SK-N-SH treated with all-trans-retinoic acid at 6 μM for 48 hours (cell line): ENCODE results near the gene MARF1.

Source experiments
- ATAC-seq: fragments of 200-7000 bp; cut with Tn5 transposase; 3 replicates; pipeline ENCODE4 v1.9.1; 2020; ENCODE audit warnings: mild to moderate bottlenecking, moderate library complexity
- ARNTL ChIP-seq: fragments of 450-650 bp; formaldehyde crosslinking; IDR thresholded peaks from 2 replicates; pipeline ENCODE4 v1.5.0; 2020; ENCODE audit warnings: low read depth, mild to moderate bottlenecking, moderate library complexity, borderline replicate concordance
- CREB5 ChIP-seq: fragments of 250-450 bp; sonication (Bioruptor Pico); IDR thresholded peaks from 2 replicates; pipeline ENCODE4 v1.5.1; 2020; ENCODE audit warnings: low read depth, mild to moderate bottlenecking, moderate library complexity
- CSRNP3 ChIP-seq: fragments of 250-450 bp; sonication (Bioruptor Pico); IDR thresholded peaks from 2 replicates; pipeline ENCODE4 v1.5.1; 2021; ENCODE audit warnings: mild to moderate bottlenecking, moderate library complexity
- ESRRG ChIP-seq: fragments of 250-450 bp; sonication (Bioruptor Pico); IDR thresholded peaks from 2 replicates; pipeline ENCODE4 v1.6.1; 2021; ENCODE audit warnings: mild to moderate bottlenecking
- GLIS3 ChIP-seq: fragments of 250-450 bp; sonication (Bioruptor Pico); IDR thresholded peaks from 2 replicates; pipeline ENCODE4 v1.5.0; 2020; ENCODE audit warnings: mild to moderate bottlenecking, moderate library complexity
- ISL1 ChIP-seq: fragments of 250-450 bp; sonication (Bioruptor Pico); IDR thresholded peaks from 2 replicates; pipeline ENCODE4 v2.1.2; 2022; ENCODE audit warnings: mild to moderate bottlenecking, moderate library complexity
- OSR1 ChIP-seq: fragments of 250-450 bp; sonication (Bioruptor Pico); IDR thresholded peaks from 2 replicates; pipeline ENCODE4 v1.8.0; 2022; ENCODE audit warnings: moderate library complexity, mild to moderate bottlenecking, inconsistent platforms
- PATZ1 ChIP-seq: fragments of 250-450 bp; sonication (Bioruptor Pico); IDR thresholded peaks from 2 replicates; pipeline ENCODE4 v1.8.0; 2020; ENCODE audit warnings: mild to moderate bottlenecking, moderate library complexity, borderline replicate concordance
- POU6F1 ChIP-seq: fragments of 250-450 bp; sonication (Bioruptor Pico); IDR thresholded peaks from 2 replicates; pipeline ENCODE4 v1.8.0; 2021; ENCODE audit warnings: low read depth, mild to moderate bottlenecking, moderate library complexity, borderline replicate concordance
- RARB ChIP-seq: fragments of 250-450 bp; sonication (Bioruptor Pico); IDR thresholded peaks from 2 replicates; pipeline ENCODE4 v1.8.0; 2021; ENCODE audit warnings: mild to moderate bottlenecking, moderate library complexity
- TOX ChIP-seq: fragments of 250-450 bp; sonication (Bioruptor Pico); IDR thresholded peaks from 2 replicates; pipeline ENCODE4 v1.8.0; 2021; ENCODE audit warnings: mild to moderate bottlenecking, moderate library complexity, borderline replicate concordance
- TSHZ2 ChIP-seq: fragments of 250-450 bp; sonication (Bioruptor Pico); IDR thresholded peaks from 2 replicates; pipeline ENCODE4 v1.5.0; 2020; ENCODE audit warnings: mild to moderate bottlenecking, moderate library complexity
- ZC3H10 ChIP-seq: fragments of 250-450 bp; sonication (Bioruptor Pico); IDR thresholded peaks from 2 replicates; pipeline ENCODE4 v1.5.1; 2021; ENCODE audit warnings: mild to moderate bottlenecking, moderate library complexity
- ZFP3 ChIP-seq: fragments of 250-450 bp; sonication (Bioruptor Pico); IDR thresholded peaks from 2 replicates; pipeline ENCODE4 v1.5.0; 2020; ENCODE audit warnings: mild to moderate bottlenecking, moderate library complexity
- ZNF70 ChIP-seq: fragments of 450-650 bp; formaldehyde crosslinking; IDR thresholded peaks from 2 replicates; pipeline ENCODE4 v1.5.0; 2020; ENCODE audit warnings: mild to moderate bottlenecking, moderate library complexity
- ZNF8 ChIP-seq: fragments of 450-650 bp; formaldehyde crosslinking; IDR thresholded peaks from 2 replicates; pipeline ENCODE4 v1.5.0; 2020; ENCODE audit warnings: mild to moderate bottlenecking, moderate library complexity

Gene MARF1

GRCh38 chr16:15604460-15605440, 38.2 kb downstream of the MARF1 start:
- no peak for ATAC-seq
- no peak for TF ChIP-seq OSR1 (CRISPR knock-in tag)
- TF ChIP-seq CSRNP3 (CRISPR knock-in tag) = no peak

GRCh38 chr16:15602285-15603044, 40.5 kb downstream of the MARF1 start:
- no peak for ATAC-seq
- TF ChIP-seq CREB5 (CRISPR knock-in tag) = no peak
- TF ChIP-seq ZNF70 (CRISPR knock-in tag) = no peak
- TF ChIP-seq ZFP3 (CRISPR knock-in tag) = no peak
- TF ChIP-seq, all 23 proteins: peak for 0

- ATAC-seq = no peak
Measured at GRCh38 chr16:15601212-15601879, 41.6 kb downstream of the MARF1 start.

GRCh38 chr16:15599303-15600070, 43.5 kb downstream of the MARF1 start:
- TF ChIP-seq PATZ1 (CRISPR knock-in tag) (no peak), TOX (no peak), ZFP3 (CRISPR knock-in tag) (no peak), POU6F1 (no peak), GLIS3 (no peak), OSR1 (CRISPR knock-in tag) (no peak), TSHZ2 (CRISPR knock-in tag) (no peak)
- ATAC-seq = no peak

More at GRCh38 chr16:15601212-15601879, 41.6 kb downstream of the MARF1 start:
- TF ChIP-seq ESRRG (CRISPR knock-in tag) (no peak), ZNF8 (no peak), ARNTL (CRISPR knock-in tag) (no peak), TOX (no peak), ISL1 (CRISPR knock-in tag) (no peak), ZFP3 (CRISPR knock-in tag) (no peak), ZC3H10 (no peak), RARB (CRISPR knock-in tag) (no peak), CSRNP3 (CRISPR knock-in tag) (no peak)
- TF ChIP-seq, all 23 proteins: peak for 0
